CD4-positive, alpha-beta T cell treated with Interleukin-1 beta for 1 hour (primary cell): ENCODE measurements around the gene SEMA4G.
"Not testable (repeated sequence)": the region's sequence is repeated elsewhere in the genome, so short reads cannot be mapped to it uniquely, and the experiment has no call there.

Source experiments
- DNase-seq, 2 donors: peaks; one replicate each; pipeline ENCODE4 v3.0.0-alpha.2; 2020 to 2022

The SEMA4G gene

DNA sequence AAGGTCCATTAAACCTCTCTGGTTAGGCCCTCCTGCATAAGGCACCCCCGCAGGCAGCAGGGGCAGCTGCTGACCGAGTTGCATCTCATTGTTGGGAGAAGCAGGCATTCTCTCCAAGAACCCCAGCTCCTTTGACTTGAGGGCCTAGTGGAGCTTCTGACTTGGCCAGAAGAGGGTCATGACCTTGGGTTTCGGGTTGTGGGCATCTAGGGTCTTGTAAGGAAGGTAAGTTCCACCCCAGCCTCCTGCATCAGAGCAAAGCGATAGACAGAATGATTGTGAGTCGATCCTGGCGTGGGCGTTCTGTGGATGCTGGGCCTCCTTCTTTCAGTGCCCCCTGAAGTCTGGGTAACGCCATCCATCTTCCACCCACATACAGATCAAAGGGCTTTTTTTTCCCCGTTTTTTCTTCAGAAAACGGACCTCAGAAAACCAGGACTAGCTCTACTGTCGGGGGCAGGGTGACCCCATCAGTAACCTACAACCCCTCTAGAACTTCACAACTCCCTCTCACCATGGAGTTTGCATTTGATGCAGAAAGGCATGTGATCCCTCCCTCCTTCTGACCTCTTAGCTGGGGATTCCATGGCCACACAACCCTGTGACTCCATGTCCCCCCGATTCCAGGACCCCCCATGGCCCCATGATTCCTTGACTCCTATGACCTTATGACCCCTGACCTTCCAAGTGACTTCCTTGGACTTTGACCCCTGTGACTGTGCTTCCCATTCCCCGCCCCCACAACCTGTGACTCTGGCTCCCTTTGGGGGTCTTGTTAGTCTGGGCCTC, 3.0 kb downstream of the SEMA4G start:
- DNase-seq = no peak

DNA sequence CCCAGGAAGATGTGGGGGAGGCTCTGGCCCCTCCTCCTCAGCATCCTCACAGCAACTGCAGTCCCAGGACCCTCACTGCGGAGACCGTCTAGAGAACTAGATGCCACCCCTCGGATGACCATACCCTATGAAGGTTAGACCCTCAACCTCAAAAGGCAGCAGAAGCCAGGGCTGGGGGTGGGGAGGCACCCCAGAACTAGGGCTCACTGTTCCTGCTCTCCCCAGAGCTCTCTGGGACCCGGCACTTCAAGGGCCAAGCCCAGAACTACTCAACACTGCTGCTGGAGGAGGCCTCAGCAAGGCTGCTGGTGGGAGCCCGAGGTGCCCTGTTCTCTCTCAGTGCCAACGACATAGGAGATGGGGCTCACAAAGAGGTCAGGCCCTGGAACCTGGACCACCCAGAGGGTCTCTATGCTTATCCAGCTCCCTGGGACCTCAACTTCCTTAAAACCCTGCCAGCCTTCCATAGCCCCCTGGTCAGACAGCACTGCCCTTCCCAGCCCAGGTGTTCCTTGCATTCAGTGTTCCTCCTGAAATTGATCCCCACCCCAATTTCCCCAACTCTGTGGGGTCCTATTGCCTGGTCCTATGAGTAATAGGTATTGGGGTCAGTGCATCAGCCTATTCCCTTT, 3.7 kb downstream of the SEMA4G start:
- no peak for DNase-seq

DNA sequence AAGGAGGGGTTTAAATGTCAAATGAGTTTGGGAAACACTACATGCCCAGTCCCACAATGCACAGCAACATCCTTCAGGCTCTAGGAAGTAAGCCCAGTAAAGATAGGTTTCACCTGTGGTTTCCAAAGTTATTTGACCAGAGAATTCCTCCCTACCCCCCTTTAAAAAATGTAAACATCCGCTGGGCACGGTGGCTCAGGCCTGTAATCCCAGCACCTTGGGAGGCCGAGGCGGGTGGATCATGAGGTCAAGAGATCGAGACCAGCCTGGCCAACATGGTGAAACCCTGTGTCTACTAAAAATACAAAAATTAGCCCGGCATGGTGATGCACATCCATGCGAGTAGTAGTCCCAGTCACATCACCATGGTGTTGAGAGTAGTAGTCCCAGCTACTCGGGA, 6.1 kb downstream of the SEMA4G start:
- DNase-seq = not testable (repeated sequence)

DNA sequence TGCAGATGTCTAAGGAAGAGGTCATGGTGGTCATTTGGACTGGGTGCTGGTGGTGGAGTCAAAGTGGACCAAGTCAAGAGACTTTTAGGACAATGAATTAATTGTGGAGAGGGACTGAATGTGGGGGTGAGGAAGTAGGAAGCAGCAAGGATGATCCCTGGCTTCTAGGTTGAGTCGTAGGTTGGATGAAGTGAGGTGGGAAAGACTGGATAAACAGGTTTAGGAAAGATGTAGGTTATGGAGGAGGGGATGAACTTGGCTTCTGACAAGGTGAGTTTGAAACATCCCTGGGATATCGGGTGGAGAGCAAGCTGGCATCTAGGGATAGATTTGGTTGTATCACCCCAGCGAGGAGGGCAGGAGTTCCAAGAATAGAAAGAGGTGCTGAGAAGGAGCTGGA, 7.6 kb downstream of the SEMA4G start:
- no peak for DNase-seq

DNA sequence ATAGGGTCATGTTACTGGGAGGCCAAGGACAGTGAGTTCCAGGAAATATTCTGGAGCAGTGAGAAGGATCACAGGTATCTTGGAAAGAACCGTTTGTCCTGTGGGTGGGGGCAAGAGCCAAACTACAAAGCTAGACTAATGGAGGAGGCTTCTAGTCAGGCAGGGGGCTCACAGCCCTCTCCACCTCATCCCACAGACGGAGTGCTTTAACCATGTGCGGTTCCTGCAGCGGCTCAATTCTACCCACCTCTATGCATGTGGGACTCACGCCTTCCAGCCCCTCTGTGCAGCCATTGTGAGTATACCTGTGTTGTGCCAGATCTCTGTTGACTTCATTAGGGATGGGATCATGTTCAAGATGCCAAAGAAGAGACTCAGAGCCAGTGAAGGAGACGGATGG, 8.1 kb downstream of the SEMA4G start:
- DNase-seq = no peak

DNA sequence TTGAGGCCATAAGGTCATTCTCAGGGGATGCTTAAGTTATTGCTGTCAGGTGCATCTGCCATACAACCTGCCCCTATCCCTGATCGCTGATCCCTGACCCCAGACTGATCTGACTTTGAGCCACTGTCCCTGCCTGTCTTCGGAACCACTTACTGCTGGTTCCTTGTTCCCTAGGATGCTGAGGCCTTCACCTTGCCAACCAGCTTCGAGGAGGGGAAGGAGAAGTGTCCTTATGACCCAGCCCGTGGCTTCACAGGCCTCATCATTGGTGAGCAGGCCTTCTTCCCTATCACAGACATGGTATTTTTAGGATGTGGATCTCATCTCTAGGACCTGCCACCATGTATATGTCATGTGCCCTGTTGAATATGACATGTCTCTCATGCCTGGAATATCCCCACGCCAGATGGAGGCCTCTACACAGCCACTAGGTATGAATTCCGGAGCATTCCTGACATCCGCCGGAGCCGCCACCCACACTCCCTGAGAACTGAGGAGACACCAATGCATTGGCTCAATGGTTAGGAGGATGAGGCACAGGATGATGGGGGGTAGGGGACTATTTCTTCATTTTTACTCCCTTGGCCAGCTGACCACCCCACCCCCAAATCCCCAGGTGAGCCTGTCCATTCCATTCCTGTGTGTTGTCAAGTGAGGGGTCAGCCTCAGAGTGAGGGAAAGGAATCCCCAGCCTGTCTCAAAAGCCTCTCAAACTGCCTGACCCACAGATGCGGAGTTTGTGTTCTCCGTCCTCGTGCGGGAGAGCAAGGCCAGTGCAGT, 9.0 kb downstream of the SEMA4G start:
- DNase-seq = no peak

DNA sequence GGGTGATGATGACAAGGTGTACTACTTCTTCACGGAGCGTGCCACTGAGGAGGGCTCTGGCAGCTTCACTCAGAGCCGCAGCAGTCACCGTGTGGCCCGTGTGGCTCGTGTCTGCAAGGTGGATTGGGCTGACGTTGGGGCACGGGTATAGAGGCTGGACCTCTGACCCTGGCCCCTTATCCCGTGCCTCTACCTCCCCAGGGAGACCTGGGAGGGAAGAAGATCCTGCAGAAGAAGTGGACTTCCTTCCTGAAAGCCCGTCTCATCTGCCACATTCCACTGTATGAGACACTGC, 9.5 kb downstream of the SEMA4G start:
- DNase-seq = no peak

DNA sequence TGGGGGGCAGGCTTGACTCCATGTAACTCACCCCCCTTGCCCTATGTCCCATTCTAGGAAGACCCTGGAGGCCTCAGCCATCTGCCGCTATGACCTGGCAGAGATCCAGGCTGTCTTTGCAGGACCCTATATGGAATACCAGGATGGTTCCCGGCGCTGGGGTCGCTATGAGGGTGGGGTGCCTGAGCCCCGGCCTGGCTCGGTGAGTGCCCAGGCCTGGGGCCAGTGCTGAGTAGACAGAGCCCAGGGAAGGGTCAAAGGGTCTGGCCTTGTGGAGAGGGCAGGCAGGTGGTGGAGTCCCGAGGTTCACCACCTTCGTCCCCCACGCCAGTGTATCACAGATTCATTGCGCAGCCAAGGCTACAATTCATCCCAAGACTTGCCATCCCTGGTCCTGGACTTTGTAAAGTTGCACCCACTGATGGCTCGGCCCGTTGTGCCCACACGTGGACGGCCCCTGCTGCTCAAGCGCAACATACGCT, 10.5 kb downstream of the SEMA4G start:
- DNase-seq = no peak

DNA sequence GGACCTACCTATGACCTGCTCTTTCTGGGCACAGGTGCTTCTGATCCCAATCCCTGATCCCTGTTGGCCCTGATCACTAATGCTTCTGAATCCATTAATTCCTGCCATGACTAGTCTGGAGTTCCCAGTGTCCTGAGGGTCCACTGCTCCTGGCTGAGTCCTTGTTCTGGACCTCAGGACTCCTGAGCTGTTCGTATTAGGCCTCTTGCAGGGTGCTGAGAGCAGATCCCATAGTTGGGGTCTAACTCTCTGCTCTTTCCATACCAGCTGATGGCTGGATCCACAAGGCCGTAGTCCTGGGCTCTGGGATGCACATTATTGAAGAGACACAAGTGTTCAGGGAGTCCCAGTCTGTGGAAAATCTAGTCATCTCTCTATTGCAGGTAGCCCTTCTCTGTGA, 11.0 kb downstream of the SEMA4G start:
- DNase-seq = no peak

DNA sequence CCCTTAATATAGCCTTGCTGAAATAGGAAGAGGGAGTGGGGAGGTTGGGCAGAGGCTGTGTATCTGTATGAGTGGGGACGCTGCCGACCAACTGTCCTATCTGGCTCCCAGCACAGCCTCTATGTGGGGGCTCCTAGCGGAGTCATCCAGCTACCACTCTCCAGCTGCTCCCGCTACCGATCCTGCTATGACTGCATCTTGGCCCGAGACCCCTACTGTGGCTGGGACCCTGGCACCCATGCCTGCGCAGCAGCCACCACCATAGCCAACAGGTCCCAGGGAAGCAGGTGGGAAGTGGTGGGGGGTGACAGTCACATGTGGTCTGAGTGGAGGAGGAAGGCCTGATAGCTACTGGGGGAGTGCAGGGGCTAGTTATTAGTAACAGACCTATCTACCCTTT, 11.4 kb downstream of the SEMA4G start:
- no peak for DNase-seq

DNA sequence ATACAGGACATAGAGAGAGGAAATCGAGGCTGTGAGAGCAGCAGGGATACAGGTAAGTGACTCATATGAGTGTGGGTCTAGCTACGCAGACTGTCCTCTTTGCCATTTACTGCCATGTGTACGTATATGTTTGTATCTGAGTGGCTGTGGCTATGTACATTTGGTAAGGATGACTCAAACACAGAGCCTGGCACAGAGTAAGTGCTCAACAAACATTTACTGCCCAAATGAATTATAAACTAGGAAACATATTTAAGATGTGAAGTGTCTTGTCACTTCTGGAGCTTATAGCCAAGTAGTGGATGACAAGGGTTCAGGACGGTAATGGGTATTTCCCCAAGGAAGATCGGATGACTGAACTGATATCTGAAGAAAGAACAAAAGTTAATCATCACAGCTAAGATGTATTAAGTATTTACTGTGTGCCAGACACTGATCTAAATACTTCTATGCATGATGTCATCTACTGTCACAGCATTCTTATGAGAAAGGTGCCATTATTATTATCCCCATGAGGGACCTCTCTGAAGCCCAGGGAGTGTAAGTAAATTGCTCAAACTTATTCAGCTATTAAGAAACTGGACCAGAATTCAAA, 12.0 kb downstream of the SEMA4G start:
- DNase-seq = no peak

DNA sequence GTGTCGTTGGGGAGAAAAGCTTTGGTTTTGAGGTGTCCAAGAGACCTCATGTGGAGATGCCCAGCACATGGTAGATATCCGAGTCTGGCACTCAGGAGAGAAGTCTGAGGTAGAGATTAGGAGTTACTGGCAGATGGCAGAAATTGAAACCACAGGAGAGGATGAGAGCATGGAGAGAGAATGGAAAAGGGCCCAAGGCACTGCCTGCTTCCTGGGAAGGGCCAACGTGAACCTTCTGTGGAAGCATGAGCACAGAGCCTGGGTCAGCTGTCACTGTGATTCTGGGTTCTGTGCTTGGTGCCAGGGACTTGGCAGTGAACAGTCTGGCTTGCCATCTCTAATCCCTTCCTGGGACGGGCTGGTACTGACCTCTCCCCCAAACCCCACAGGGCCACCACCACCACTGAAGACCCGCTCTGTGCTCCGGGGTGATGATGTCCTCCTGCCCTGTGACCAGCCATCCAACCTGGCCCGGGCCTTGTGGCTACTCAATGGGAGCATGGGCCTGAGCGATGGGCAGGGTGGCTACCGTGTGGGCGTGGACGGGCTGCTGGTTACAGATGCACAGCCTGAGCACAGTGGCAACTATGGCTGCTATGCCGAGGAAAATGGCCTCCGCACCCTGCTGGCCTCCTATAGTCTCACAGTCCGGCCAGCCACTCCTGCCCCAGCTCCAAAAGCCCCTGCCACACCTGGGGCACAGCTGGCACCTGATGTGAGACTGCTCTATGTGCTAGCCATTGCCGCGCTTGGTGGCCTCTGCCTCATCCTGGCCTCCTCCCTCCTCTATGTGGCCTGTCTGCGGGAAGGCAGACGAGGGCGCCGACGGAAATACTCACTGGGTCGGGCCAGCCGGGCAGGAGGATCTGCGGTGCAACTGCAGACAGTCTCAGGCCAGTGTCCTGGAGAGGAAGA, 13.9 kb downstream of the SEMA4G start:
- DNase-seq = no peak

DNA sequence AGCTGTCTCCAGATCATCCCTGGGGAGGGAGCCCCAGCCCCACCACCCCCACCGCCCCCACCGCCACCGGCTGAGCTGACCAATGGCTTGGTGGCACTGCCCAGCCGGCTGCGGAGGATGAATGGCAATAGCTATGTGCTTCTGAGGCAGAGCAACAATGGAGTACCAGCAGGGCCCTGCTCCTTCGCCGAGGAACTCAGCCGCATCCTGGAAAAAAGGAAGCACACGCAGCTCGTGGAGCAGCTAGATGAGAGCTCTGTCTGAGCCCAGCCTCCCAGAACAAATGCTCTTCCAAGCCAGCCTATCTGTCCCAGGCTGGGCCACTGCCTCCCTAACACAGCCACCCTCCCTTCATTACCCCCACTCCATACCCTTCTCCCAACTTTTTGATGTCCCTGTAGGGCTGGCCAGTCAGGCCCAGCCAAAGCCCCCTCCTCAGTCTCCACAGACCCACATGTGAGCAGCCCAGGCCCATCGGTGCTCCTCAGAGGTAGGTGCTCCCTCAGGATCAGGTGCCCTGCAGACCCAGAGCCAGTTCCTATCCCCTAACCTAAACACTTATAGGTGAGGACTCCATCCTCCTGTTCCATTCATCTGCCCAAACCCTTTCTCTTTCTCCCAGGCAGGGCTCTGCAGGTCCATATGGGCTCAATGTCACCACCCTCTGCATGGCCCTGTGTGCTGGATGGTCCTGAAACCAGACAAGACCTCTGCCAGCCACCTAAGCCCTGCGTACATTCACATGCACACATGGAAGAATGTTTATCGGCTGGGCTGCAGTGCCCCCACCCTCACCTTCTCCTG, 14.8 kb downstream of the SEMA4G start:
- no peak for DNase-seq

DNA sequence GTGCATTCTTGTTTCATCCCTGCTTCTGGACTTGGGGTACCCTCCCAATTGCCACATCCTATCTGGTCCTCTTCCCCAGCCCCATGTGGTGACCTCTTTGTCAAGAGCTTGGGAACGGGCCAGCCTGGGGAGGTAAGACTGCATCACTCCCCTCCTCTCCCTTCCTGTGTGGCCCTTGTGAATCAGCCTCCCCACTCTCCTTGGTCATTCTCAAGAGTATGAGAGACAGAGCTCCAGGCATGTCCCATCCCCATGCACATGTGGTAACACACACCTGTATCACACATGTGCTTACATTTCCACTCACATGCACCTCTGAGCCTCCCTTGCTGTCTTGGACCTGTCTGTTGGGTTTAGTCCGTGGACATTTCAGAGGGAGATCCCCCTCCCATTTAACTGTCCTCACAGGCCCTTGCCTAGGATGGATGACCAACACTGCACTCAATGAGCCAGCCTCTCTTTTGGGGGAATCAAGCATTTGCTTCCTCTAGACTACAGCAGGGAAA, 15.4 kb downstream of the SEMA4G start:
- DNase-seq = no peak

DNA sequence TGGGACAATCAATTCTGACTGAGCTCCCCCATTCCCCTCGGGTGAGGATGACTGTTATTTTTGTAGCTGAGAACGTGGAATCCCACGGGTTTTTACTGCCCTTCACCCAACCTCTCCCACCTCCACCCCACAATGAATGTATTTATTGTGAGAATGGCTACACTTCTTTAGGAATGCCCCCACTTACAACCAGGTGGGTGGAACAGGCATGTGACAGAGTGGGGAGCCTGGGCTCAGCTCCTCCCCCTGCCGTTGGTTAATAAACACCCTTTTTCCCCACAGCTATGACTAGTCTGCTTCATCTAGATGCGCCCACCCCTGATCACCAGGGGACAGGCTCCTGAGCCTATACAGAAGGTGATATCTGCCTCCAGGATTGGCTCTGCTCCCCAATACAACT, 16.0 kb downstream of the SEMA4G start:
- no peak for DNase-seq

DNA sequence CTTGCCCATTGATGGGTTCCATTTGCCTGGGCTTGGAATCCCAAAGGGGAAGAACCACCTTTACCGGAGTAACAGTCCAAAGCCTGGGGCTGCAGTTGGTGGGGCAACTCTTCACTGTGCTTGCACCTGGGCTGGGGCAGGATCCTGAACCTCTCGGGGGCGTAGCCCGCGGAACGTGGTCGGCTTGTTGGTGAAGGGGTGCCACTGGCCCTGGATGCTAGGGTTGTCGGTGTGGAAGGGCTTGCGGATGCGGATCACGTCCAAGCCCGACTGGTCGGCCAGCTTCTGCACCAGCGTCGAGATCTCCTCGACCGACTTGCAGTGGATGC, 17.3 kb downstream of the SEMA4G start:
- no peak for DNase-seq

DNA sequence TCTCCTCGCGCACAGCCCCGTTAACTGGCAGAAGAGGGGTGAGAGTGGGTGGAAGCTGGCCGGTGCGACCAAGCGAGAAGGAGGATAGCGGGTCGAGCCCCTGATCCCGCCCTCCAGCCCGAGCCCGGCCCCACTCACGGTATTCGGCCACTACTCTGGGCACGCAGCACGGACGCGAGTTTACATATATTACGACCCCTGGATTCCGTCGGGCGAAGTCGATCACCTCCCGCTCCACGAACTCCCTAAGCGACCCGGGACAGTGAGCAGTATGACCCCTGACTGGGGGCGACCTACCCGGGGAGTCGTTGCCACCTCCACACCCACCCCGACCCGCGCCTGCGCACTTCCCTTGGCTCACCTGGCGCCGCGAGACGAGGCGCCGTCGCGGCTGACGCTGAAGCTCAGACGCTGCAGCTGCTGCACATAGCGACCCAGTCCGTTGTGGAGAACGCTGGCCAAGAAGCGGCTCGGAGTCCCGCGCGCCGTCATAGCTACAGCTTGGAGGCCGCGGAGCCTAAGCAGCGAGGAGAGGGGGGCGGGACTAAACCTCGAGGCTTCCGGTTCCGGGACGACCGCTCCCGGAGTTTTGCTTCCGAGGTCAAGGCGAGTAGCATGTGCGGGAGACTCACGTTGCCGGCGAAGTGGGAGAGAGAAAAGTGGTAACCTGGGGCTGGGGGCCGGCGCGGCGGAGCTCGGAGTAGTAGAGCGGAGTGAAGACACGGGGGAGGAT, 17.8 kb downstream of the SEMA4G start, which contains the start of the genes MRPL43 and TWNK:
MRPL43 (minus strand) TSS at position 546 of the 733 bp plus-strand sequence; CDS start at position 492, 54 bp downstream.
TWNK (plus strand) TSS at position 592 of the 733 bp plus-strand sequence. CDS start 668 bp downstream, outside the sequence.
- DNase-seq = peak; percentile 83 to 84

DNA sequence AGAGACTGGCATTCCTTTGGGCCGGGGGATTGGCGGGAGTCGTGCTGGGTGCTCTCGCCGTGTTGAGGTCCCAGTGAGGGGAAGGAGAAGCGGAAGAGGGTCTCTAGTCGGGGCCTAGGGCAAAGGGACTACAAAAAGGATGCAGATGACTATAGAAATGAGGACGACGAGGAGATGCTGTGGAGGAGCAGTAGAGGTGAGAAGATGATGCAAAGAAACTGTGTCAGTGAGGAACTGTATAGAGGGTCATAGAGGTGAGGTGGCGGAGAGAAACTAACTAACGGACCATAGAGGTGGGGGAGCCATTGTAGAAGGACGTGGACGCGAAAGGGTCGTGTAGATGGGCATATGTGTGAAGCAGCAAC, 18.4 kb downstream of the SEMA4G start:
- DNase-seq = no peak

DNA sequence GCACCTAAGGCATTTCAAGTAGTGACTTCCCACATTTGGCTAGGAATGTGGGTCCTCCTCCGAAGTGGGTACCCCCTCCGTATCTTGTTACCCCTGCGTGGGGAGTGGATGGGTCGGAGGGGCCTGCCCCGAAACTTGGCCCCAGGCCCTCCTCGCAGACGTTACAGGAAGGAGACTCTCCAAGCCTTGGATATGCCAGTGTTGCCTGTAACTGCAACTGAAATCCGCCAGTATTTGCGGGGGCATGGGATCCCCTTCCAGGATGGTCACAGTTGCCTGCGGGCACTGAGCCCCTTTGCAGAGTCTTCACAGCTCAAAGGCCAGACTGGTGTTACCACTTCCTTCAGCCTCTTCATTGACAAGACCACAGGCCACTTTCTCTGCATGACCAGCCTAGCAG, 18.9 kb downstream of the SEMA4G start:
- DNase-seq = no peak

DNA sequence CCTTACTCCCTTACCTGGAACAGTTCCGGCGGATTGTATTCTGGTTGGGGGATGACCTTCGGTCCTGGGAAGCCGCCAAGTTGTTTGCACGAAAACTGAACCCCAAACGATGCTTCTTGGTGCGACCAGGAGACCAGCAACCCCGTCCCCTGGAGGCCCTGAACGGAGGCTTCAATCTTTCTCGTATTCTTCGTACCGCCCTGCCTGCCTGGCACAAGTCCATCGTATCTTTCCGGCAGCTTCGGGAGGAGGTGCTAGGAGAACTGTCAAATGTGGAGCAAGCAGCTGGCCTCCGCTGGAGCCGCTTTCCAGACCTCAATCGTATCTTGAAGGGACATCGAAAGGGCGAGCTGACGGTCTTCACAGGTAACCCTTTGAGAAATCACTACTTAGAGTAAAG, 19.8 kb downstream of the SEMA4G start:
- no peak for DNase-seq
